ENCODE data around the gene MYRFL. TPM values are rescaled to one million over a fixed set of nuclear protein-coding genes. Genes with fewer than 3 reads are reported as not detected.

Gene MYRFL
- polyA plus RNA-seq, 1 donor from 2014 or later: not detected

- Histone ChIP-seq H3K4me2 (ENCODE audit: low read length) (no peak overlapping the region), H4K20me1 (ENCODE audit: insufficient read depth) (no peaks in the 10 kb centered on the region), H3K27ac (ENCODE audit: low read length) (no peak overlapping the region), H3K9me2 (ENCODE audit: insufficient read depth, low read length) (no peaks in the 10 kb centered on the region), H3K9me3 (ENCODE audit: low read length) (no peaks in the 10 kb centered on the region), H2AFZ (ENCODE audit: low read depth, low read length) (no peak overlapping the region), H3K9ac (ENCODE audit: low read length) (no peak overlapping the region), H3K4me3 (ENCODE audit: low read length) (no peak overlapping the region), H3K79me2 (replicated peaks; ENCODE audit: insufficient read depth, low read length) (no peaks in the 10 kb centered on the region), H3K27me3 (ENCODE audit: insufficient read depth, low read depth, low read length) (no peaks in the 10 kb centered on the region), H3F3A (ENCODE audit: insufficient read depth, low read length, poor library complexity, severe bottlenecking) (no peaks in the 10 kb centered on the region), H3K36me3 (ENCODE audit: insufficient read depth, low read length) (no peaks in the 10 kb centered on the region)
- TF ChIP-seq EZH2 (IDR thresholded peaks at IDR 0.05; ENCODE audit: borderline replicate concordance, insufficient read depth, low read length, poor library complexity, severe bottlenecking) (no peak), EP300 (conservative IDR thresholded peaks at IDR 0.05; ENCODE audit: poor library complexity, severe bottlenecking) (no peak), CTCF (IDR thresholded peaks at IDR 0.05; ENCODE audit: poor library complexity, severe bottlenecking) (no peak), RAD21 (conservative IDR thresholded peaks at IDR 0.05) (no peak)
These were observed 19.4 kb downstream of the MYRFL start for GRCh38 chr12:69844416-69844815.

GRCh38 chr12:69844836-69845235 is 19.8 kb downstream of the MYRFL start:
- no peaks in the 10 kb centered on the region for H4K20me1 ChIP-seq (ENCODE audit: insufficient read depth)
- H3K9ac ChIP-seq (ENCODE audit: low read length): no peak overlapping the region
- H2AFZ ChIP-seq (ENCODE audit: low read depth, low read length): no peak overlapping the region

More at GRCh38 chr12:69844836-69845235, 19.8 kb downstream of the MYRFL start:
- Histone ChIP-seq H3K36me3 (ENCODE audit: insufficient read depth, low read length) (no peaks in the 10 kb centered on the region), H3K9me2 (ENCODE audit: insufficient read depth, low read length) (no peaks in the 10 kb centered on the region), H3K27me3 (ENCODE audit: insufficient read depth, low read depth, low read length) (no peaks in the 10 kb centered on the region), H3K27ac (ENCODE audit: low read length) (no peak overlapping the region), H3K4me2 (ENCODE audit: low read length) (no peak overlapping the region), H3K79me2 (replicated peaks; ENCODE audit: insufficient read depth, low read length) (no peaks in the 10 kb centered on the region), H3K9me3 (ENCODE audit: low read length) (no peaks in the 10 kb centered on the region), H3F3A (ENCODE audit: insufficient read depth, low read length, poor library complexity, severe bottlenecking) (no peaks in the 10 kb centered on the region), H3K4me3 (ENCODE audit: low read length) (no peak overlapping the region)
- TF ChIP-seq REST (IDR thresholded peaks at IDR 0.05; ENCODE audit: borderline replicate concordance) (no peak), SMC3 (conservative IDR thresholded peaks at IDR 0.05; ENCODE audit: poor library complexity) (no peak), CTCF (IDR thresholded peaks at IDR 0.05; ENCODE audit: poor library complexity, severe bottlenecking) (no peak), MXI1 (conservative IDR thresholded peaks at IDR 0.05; ENCODE audit: poor library complexity, severe bottlenecking) (no peak), EZH2 (IDR thresholded peaks at IDR 0.05; ENCODE audit: borderline replicate concordance, insufficient read depth, low read length, poor library complexity, severe bottlenecking) (no peak), POLR2AphosphoS5 (IDR thresholded peaks at IDR 0.05) (no peak), RAD21 (conservative IDR thresholded peaks at IDR 0.05) (no peak), EP300 (conservative IDR thresholded peaks at IDR 0.05; ENCODE audit: poor library complexity, severe bottlenecking) (no peak), TAF1 (IDR thresholded peaks at IDR 0.05; ENCODE audit: low read depth) (no peak)
